Astrocyte of the spinal cord (primary cell): ENCODE results near the gene AK9.
"Not testable (repeated sequence)": the region's sequence is repeated elsewhere in the genome, so short reads cannot be mapped to it uniquely, and the experiment has no call there.

Experiments used
- DNase-seq: peaks from one replicate; pipeline ENCODE4 v3.0.0; 2011; ENCODE audit warnings: low read depth, low spot score
- H3K4me3 ChIP-seq: 2 replicates; pipeline ENCODE4 v1.5.1; 2011; ENCODE audit warnings: low read depth, mild to moderate bottlenecking, low read length, moderate library complexity
- in situ Hi-C: cut with HindIII; loops from 2 replicates; pipeline ENCODE4 v1.10.0; 2017; ENCODE audit warnings: low sequenced_read_pairs
- TF ChIP-seq, protein P1 (sequence below): IDR thresholded peaks from 2 replicates; pipeline ENCODE4 v1.5.1; 2012; ENCODE audit warnings: low read depth, mild to moderate bottlenecking, low read length, inconsistent platforms

Gene AK9

DNA sequence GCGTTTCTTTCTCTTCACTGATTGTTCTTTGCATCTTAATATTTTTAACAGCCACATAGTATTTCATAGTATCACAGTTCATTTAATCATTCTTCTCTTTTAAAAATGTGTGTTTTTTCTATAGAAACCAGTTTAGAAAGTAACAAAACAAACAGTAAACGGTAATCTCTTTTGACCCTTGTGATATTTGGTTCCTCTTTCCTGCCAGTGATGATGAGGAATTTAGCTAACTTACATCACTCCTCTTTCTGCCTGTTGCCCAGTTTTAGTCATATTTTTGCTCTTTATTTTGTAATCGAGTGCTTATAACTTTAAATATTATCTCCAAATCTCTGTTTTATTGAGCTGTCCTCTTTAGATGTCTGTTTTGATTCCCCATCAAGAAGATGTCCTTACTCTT is 169.9 kb downstream of the AK9 start:
- DNase-seq = no peak
- TF ChIP-seq, protein P1, sequence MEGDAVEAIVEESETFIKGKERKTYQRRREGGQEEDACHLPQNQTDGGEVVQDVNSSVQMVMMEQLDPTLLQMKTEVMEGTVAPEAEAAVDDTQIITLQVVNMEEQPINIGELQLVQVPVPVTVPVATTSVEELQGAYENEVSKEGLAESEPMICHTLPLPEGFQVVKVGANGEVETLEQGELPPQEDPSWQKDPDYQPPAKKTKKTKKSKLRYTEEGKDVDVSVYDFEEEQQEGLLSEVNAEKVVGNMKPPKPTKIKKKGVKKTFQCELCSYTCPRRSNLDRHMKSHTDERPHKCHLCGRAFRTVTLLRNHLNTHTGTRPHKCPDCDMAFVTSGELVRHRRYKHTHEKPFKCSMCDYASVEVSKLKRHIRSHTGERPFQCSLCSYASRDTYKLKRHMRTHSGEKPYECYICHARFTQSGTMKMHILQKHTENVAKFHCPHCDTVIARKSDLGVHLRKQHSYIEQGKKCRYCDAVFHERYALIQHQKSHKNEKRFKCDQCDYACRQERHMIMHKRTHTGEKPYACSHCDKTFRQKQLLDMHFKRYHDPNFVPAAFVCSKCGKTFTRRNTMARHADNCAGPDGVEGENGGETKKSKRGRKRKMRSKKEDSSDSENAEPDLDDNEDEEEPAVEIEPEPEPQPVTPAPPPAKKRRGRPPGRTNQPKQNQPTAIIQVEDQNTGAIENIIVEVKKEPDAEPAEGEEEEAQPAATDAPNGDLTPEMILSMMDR = no peak
- no peak overlapping the region for H3K4me3 ChIP-seq
- in situ Hi-C loops = no loop called here

DNA sequence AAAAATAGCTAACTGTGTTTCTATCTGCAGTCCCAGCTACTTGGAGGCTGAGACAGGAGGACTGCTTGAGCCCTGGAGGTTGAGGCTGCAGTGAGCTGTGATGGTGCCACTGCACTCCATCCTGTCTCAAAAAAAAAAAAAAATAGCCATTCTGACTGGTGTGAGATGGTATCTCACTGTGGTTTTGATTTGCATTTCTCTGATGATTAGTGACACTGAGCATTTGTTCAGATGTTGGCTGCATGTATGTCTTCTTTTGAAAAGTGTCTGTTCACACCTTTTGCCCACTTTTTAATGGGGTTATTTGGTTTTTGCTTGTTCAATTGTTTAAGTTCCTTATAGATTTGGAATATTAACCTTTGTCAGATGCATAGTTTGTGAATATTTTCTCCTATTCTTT is 171.4 kb downstream of the AK9 start:
- H3K4me3 ChIP-seq, in situ Hi-C loops, DNase-seq: not testable (repeated sequence)

DNA sequence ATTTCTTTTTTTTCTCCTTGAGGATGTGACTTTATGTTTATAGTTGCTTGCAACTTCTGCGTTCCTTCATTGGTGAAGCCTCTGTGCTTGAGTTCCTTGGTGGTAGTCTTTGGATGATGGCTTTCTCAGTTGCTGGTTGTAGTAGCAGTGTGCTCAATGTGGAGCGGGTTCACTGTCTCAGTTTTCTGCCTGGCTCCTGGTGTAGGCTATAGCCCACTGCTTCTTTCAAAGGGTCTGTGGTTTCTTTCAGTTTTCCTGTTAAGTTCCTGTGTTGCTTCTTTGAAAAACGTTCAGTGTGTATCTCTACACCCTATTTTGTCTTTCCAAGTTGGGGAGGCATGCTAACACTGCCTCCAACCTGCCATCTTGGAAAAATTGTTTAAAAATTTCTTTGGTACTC is 174.1 kb downstream of the AK9 start:
- in situ Hi-C loops = no loop called here
- TF ChIP-seq, protein P1 = no peak
- no peak for DNase-seq
- no peak overlapping the region for H3K4me3 ChIP-seq

DNA sequence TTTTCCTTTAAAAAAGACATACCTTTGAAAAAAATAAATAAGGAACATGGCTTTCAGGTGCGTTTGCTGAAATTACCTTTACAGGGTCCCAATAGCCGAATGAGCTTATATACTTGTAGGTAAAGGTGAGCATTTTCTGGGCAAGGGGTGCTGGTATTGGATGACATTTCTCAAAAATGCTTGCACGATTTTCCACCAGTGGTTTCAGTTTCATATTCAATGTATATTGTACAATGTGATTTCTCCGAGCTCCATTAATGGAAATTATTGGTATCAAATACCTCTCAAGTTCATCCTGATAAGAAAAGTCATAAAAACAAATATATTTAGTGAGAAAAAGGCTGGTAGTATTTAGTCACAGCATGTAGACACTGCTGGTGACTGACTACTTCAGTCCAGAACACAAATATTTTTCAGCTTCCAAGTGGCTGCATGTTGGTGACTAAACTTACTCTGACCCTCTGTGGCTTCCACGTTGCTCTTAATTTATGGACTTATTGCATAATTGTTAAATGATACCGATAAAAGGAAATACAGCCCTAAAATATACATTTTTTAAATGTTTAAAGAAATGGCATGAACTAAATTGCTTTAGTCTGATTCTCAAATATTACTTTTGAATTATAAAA is 175.1 kb downstream of the AK9 start:
- TF ChIP-seq, protein P1 = no peak
- DNase-seq = no peak
- in situ Hi-C loops = no loop called here
- H3K4me3 ChIP-seq = no peak overlapping the region

DNA sequence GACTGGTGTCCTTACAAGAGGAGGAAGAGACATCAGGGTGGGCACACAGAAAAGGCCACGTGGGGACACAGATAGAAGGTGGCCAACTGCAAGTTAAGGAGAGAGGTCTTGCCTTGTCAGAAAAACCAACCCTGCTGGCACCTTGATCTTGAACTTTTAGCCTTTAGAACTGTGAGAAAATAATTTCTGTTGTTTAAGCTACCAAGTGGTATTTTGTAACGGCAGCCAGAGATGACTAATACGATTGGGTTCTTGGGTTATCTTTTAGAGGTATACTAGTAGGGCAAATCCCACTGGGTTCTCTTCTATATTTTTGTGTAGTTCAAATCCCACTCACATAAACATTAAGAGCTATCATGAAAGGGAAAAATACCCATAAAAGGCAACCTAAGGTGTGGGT is 176.1 kb downstream of the AK9 start:
- in situ Hi-C loops = no loop called here
- no peak overlapping the region for H3K4me3 ChIP-seq
- DNase-seq = no peak
- TF ChIP-seq, protein P1 = no peak

DNA sequence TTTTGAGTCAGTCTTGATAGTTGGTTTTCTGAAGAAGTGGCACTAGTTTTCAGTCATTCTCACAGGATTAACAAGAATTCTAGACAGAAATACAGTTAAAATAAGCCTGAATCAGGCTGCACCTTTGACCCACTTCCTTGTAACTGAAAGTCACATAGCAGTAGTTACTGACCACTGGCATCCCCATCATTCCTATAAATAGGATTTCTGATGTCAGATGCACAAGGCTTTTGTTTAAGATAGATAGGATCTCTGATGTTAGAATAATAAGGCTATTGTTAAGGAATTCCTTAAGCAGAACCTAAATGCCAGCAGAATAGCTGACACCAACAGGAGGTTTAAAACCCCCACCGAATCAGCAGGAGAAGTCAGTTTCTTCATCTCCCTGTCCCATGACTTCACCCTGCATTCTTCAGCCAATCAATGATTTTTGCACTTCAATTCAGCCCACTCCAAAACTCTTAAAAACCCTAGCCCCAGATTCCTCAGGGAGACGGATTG is 177.4 kb downstream of the AK9 start:
- DNase-seq = peak; percentile 83
- in situ Hi-C loops = no loop called here
- TF ChIP-seq, protein P1 = no peak
- H3K4me3 ChIP-seq = no peak overlapping the region

DNA sequence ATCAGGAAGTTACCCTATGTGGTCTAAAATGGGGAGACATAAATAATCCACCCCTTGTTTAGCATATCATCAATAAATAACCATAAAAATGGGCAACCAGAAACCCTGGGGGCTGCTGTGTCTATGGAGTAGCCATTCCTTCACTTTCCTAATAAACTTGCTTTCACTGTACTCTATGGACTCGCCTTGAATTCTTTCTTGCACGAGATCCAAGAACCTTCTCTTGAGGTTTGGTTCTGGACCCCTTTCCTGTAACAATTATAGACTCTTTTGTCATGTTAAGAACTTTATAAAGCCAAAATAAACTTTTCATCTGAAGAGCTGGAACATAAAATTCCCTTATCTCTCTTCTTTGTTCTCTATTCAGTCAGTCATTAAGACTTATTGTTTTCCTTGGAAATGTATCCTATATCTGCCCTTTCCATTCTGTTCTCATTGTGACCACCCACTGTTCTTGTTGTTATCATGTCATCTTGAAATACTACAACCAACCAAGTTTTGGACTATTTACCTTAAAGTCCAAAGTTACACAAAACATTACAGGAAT is 178.7 kb downstream of the AK9 start:
- DNase-seq = peak; percentile 46
- TF ChIP-seq, protein P1 = no peak
- H3K4me3 ChIP-seq = no peak overlapping the region
- in situ Hi-C loops = no loop called here
